ENCODE measurements around the gene ALDH6A1.
"Not testable (repeated sequence)": the region's sequence is repeated elsewhere in the genome, so short reads cannot be mapped to it uniquely, and the experiment has no call there.

Gene ALDH6A1

DNA sequence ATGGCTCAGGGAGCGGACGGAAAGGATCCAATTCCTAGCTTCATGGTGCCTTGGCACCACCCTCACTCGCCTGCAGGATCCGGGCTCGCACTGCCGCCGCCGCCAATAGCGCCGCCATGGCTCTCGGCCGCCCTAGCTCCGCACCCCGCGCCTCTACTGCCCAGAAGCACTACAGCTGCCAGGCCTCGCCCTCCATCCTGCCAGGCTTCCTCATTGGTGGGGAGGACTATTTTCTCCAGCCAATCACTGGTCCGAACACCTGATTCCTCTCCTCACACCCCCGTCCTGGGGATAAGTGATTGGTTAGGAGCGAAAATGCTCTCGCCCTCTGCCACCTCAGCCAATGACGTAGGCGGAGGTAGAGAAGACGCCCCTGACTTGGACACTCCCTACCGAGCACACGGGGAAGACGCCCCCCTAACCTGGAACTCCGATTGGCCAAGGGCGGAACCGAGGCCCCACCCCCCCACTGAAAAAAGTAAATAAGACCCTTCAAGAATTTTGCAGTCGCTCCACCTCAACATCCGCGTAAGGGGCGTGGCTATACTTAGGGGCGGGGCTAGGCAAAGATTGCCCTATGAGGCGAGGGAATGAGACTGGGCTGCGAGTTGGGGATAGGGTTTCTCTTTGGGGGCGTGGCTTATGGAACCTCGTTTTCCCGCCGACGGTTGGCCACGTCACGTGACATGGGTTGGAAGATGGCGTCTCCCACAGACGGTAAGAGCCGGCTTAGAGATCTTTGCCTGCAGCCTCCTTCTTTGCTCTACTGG is at the start of gene ALDH6A1, which contains the start of gene LIN52:
Gene ALDH6A1, minus strand, starts transcription at position 177 of the 770 bp plus-strand sequence. Its CDS starts 59 bp downstream, at position 118.
Gene LIN52, plus strand, starts transcription at position 680 of the 770 bp plus-strand sequence. Its CDS starts 19 bp downstream, at position 699.
- DNase-seq (ENCODE audit: low spot score), result peak; percentile 100

DNA sequence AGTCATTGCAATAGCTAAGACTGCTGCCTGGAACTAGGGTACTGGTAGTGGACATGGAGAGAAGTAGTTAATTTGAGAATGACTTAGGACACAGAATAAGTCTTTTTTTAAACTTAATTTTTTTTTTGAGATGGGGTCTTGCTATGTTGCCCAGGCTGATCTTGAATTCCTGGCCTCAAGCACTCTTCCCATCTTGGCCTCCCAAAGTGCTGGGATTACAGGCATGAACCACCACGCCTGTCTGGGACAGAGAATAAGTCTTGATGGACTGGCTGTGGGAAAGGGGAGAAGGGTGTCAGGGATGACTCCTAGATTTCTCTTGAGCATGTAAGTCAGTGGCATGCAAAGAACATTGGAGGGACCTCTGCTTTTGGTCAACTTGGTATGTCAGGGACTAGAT is 43.4 kb upstream of the ALDH6A1 start:
- DNase-seq (ENCODE audit: low spot score), result no peak

DNA sequence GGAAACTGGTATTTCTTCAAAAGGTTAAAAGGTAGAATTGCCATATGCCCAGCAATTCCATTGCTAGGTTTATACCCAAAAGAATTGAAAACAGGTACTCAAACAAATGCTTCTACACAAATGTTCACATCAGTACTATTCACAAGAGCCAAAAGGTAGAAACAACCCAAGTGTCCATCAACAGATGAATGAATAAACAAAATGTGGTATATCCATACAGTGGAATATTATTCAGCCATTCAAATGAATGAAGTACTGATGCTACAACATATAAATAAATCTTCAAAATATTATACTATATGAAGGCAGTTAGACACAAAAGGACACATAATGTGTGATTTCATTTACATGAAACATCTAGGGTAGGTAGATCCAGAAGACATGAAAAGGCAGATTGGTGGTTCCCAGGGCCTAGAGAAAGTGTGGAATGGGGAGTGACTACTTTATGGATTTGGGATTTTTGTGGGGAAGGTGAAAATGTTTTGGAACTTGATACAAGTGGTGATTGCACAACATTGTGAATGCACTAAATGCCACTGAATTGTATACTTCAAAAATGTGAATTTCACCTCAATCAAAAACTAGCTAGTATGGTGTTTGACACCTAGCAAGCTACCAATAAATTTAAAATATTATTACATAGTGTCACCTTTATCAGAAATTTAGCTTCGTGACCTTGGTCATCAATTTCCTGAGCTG is 42.2 kb upstream of the ALDH6A1 start:
- DNase-seq (ENCODE audit: low spot score), result no peak

DNA sequence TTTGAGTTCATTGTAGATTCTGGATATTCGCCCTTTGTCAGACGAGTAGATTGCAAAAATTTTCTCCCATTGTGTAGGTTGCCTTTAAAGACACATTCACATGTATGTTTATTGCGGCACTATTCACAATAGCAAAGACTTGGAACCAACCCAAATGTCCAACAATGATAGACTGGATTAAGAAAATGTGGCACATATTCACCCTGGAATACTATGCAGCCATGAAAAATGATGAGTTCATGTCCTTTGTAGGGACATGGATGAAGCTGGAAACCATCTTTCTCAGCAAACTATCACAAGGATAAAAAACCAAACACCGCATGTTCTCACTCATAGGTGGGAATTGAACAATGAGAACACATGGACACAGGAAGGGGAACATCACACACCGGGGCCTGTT is 41.2 kb upstream of the ALDH6A1 start:
- not testable (repeated sequence) for DNase-seq (ENCODE audit: low spot score)

DNA sequence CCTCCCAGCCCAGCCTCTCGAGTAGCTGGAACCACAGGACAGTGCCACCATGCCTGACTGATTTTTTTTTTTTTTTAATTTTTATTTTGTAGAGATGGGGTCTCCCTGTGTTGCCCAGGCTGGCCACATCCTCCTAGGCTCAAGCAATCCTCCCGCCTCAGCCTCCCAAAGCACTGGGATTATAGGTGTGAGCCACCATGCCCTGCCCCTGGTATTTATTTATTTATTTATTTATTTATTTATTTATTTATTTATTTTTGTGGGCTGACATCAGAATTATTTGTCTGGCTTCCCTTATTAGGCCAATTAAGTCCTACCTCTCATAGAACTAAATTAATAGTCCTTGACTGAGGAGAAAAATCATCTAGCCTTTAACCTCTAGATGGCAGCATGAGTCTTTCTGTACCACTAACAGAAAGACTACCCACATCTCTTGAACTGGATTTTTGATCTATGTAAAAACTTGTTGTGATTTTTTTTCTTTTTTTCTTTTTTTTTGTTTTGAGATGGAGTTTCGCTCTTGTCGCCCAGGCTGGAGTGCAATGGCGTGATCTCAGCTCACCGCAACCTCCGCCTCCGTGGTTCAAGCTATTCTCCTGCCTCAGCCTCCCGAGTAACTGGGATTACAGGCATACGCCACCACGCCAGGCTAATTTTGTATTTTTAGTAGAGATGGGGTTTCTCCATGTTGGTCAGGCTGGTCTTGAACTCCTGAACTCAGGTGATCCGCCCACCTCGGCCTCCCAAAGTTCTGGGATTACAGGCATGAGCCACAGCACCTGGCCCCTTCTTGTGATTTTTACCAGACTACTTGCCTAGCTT is 27.4 kb upstream of the ALDH6A1 start:
- peak; percentile 39 for DNase-seq (ENCODE audit: low spot score)

DNA sequence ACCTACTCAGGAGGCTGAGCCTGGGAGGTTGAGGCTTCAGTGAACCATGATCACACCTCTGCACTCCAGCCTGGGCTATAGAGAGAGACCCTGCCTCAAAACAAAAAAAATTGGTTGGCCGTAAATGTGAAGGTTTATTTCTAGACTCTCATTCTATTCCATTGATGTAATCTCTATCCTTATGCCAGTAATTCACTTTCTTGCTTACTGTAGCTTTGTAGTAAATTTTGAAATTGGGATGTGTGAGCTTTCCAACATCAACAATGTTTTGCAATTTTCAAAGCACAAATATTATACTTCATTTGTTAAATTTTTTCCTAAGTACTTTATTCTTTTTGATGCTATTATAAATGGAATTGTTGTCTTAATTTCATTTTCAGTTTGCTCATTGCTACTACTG is 25.1 kb upstream of the ALDH6A1 start:
- no peak for DNase-seq (ENCODE audit: low spot score)

DNA sequence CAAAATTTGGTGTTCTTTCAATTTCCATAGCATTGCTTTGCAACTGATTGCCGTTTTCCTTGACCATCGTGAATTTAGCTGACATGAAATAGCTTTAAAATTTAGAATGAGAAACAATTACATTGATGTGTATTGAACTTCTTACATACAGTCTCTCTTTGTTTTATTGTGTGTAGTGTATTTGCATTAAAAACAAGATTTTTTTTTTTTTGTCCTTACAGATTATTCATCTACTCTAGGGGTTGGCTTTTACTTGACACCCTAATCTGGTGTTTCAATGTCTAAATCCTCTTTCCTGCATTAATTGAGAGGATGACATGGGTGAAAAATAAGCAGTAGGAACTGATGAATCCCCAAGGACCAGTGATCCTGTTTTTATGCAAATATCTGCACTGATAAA is 21.1 kb upstream of the ALDH6A1 start:
- DNase-seq (ENCODE audit: low spot score), result no peak

DNA sequence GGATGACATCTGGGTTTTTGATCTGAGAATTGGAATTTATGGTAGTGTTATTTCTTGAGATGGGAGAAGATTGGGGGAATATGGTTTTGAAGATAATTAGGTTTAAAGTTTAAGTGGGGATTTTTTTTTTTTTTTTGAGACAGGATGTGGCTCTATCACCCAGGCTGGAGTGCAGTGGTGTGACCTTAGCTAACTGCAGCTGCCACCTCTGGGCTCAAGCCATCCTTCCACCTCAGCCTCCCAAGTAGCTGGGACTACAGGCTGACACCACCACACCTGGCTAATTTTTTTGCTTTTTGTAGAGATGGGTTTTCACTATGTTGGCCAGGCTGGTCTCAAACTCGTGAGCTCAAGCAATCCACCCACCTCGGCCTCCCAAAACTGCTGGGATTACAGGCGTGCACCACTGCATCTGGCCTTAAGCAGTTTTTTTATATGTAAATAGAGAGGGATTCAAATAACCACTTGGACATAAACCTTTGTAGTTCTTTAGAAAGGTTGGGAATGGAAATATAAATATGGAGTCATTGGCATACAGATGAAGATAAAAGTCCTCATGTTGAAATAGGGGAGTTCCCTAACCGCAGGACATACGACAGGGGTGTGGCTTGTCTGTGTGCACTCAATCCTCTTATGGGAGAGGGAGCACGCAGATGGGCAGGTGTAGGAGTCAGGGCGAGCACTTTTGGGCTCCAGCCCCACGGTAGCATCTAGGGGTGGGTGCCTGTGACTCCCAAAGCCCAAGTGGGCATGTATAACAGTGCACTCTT is 5.2 kb upstream of the ALDH6A1 start:
- DNase-seq (ENCODE audit: low spot score), result no peak

DNA sequence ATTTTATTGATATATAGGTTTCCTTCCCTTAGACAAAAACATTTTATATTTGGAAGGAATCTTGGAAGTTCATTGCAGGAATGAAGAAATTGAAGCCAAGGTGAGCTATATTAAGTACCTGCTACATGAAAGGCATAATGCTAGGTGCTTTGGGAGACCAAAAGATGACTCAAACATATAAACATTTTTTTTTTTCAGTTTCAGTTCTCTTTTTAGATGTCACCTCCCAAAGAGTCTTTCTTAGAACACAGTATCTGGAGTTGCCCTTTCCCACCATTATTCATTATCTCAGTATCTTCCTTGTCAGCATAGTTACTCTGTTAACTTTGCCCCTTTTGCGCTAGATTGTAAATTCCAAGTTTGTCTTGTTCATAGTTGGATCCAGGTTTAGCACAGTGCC is 1.6 kb upstream of the ALDH6A1 start:
- no peak for DNase-seq (ENCODE audit: low spot score)

DNA sequence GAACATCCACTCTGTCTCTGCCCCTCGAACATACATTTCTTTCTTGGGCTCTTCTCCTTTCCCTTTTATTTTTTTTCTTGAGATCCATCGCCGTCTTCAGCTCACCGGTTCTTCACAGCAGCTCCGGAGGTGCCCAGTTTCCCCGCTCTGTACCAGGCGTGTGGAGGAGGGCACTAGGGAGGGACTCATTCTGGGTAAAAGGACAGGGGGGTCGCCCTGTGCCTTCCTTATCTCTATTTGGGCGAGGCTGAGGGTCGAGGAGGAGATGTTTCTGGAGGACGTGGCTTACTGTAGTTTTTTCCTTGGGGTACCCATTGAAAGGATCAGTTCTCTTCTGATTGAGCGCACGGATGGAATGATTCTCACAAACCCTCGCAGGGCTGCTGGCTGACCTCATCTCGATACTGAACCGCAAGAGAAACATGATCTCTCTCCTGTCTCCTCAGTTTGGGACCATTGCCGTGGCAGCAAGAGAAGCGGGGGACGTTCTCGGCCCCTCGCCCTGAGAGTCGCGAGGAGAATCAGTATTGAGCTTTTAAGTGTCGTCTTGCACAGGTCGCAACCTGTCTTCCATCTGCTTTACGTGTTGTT is 889 bp upstream of the ALDH6A1 start:
- no peak for DNase-seq (ENCODE audit: low spot score)

DNA sequence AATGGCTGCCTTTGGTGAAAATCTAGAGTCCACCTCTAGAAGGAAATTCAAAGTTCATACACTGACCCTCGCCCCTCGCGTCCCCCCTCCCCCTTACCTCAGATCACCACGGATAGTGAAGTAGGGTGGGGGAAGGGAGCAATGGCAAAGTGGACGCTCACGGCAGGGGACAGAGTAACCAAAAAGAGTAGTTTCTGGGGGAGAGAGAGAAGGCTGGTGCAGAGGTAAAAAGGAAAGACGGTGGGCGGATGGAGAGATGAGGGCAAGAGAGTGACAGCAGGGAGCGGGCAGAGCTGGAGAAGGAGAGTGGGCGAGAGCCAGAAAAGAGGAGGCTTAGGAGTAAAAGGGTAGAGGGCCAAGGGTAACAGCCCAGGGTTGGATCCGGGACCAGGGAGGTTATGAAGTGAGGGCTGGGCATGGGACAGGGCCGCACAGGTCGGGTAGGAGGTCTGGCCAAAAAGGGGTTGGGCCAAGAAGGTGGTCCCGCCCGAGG is 423 bp downstream of the ALDH6A1 start:
- DNase-seq (ENCODE audit: low spot score), result no peak

DNA sequence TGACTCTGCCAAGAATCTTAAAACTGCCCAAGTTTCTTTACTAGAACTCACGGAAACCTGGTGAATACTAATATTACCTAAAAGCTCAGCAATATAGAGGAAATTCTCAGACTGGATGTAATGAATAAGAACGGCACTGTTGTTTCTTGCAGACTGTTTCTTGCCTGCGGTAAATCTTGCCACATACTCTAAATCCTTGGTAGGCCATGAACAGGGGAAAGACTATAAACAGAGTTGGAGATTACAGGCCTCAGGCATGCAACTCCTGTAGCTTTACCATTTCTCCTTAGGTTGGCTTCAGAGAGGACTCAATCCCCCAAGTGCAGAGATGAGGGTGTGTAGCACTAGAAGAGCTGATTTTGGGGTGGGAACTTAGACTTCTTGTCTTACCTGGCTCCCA is 1.1 kb downstream of the ALDH6A1 start:
- DNase-seq (ENCODE audit: low spot score), result no peak

DNA sequence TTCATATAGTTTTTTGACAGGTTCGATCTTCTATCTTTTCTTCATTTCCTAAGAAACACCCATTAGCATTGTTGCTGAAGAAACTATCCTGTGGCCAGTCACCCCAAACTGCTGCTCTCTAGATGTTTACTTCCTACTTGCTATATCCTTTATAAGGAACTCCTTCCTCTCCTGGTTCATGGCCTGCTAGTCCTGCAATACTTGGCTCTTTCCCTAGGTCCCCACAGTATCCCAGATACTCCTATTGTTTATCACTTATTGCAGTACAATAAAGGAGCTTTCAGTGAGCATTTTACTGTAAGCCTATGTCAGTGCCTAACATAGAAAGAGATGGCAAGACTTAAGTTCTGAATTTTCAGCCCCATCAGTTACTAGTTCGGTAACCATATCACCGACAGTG is 2.8 kb downstream of the ALDH6A1 start:
- no peak for DNase-seq (ENCODE audit: low spot score)

DNA sequence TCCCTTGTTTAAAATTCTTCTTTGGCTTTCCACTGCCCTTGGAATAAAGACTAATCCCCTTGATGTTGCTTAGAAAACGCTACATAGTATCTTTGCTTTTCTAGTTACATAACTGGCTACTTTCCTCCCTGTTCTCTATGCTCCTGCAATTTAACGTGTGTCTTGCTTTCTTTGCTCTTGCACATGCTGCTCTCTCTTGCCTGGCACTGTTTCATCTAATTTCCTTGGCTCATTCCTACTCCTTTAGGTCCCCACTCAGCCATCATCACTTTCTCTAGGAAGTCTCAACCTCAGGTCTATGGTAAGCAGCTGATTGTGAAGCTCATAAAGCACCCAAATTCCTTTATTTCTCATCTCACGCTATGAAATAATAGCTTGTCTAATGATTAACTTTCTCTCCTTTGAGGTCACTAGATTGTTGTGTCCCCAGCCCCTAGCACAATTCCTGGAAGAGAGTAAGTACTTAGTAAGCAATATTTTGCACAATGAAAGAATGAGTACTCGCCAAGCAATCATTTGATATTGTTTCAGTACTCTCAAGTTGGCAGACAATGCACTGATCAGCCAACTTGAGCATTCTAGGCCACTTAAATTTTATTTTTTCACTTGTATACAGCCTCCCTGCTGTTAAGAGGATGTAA is 3.3 kb downstream of the ALDH6A1 start:
- DNase-seq (ENCODE audit: low spot score), result no peak

DNA sequence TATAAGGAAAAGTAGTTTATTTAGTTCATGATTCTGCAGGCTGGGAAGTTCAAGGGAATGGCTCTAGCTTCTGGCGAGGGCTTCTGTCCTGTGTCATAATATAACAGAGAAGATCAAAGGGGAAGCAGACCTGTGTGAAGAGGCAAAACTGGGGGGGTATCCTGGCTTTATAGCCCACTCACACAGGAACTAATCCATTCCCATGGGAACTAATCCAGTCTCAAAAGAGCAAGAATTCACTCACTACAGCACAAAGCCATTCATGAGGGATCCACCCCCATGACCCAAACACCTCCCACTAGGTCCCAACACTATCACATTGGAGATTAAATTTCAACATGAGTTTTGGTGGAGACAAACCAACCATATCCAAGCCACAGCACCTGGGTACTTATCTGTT is 6.9 kb downstream of the ALDH6A1 start:
- no peak for DNase-seq (ENCODE audit: low spot score)

DNA sequence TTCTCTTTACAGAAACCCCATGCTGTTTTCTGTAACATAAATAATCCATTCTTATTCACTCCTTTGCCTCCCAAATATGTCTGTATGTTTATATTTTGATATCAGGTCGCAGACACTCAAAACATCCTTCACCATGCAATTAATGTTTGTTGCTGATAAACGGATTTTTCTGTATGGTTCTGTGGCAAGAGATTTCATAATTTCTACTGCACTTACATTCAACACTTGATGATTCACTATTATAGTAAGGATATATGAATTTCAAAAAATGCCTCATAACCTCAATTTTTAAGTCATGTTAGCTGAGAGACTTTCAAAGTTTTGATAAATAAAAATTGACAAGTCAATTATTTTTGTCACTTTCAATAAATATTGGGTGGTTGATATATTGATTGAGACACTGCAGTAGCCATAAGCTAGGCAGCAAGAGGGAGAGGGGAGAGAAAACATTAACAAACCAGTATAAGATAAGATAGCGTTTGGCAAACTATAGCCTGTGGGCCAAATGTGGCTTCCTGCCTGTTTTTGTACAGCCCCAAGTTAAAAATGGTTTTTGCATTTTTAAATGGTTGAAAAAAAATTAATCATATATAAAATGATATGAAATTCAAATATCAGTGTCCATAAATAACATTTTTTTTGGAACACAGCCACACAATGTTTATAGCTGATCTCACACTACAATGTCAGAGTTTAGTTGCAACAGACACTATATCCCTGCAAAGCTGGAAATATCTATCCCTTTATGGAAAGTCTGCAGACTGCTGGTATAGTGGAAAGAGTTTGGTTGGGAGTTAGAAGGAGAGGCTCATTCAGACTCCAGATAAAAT is 18.3 kb downstream of the ALDH6A1 start:
- no peak for DNase-seq (ENCODE audit: low spot score)

DNA sequence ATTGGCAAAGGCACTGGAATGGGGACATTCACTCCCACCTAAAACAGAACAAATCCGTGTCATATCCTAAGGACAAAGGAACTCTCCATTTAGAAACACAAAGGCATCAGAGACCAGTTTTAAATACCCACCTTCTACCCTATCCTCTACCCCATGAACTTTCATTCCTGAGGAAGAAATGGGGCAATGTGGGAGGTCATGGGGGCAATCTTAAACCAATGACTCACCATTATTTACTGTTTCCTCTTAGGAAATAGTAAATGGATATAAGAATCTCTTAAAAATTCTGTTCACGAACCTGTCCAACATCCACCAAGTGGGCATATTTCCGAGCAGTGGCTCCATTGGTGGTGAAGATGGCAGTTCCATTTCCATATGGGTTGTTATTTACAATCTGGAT is 19.4 kb downstream of the ALDH6A1 start:
- DNase-seq (ENCODE audit: low spot score), result no peak

DNA sequence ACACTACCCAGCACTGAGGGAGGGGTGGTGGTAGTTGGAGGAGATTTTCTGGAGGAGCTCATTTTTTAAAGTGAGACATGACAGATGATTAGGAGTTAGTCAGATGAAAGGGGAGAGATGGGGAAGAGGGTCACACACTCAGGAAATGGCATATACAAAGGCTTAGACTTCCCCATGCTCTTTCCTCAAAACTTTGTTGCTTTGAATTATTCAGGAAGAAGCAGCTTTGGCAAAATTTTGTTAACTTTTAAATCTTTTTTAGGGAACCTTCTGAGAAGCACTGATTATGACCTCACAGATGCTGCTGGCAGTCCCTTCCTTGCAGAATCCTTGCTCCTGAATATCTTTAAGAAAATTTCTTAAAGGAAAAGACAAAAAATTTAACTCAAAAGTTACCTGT is 19.8 kb downstream of the ALDH6A1 start:
- no peak for DNase-seq (ENCODE audit: low spot score)

DNA sequence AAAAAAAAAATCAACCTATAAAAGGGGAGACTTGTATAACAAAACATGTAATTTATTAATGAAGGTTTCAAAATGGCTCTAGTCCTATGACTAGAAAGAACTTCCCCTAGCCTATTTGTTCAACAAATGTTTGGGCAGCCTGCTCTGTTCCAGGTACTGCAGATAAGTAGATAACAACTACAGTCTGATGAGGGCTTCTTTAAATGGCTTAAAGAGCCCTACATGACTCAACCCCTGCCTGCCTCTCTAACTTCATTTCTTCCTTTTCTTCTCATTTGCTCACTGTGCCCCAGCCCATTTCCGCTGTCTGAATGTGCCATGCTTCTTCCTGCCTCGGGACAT is 21.5 kb downstream of the ALDH6A1 start:
- no peak for DNase-seq (ENCODE audit: low spot score)

DNA sequence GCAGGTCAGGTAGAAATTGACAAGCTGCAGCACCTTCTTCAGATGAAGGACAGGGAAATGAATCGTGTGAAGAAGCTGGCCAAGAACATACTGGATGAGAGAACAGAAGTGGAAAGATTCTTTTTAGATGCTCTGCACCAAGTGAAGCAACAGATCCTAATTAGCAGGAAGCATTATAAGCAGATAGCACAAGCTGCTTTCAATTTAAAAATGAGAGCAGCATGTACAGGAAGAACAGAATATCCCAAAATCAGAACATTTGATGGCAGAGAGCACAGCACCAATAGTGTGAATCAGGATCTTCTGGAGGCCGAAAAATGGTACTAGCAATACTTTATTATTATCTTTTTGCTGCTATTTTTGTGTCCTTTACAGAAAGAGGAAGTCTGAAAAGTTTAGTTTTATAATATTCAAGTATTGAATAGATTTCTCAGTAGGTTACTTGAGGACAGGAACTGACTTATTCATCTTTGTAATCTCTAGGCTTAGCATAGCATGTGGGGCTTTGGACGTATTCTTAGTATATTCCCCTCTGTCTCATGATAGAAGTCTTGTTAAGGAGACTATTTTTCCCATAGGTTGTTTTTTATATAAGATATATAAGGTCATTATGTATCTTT is 34.3 kb downstream of the ALDH6A1 start:
- DNase-seq (ENCODE audit: low spot score), result no peak
